Measurements from ENCODE around the gene PPP1R7. TPM values are rescaled to one million over a fixed set of nuclear protein-coding genes. Genes with fewer than 3 reads are reported as not detected.

Gene PPP1R7
- total and polyA plus RNA-seq, 4 donors, result 18.0 to 45.8 (median 29.0) TPM

DNA sequence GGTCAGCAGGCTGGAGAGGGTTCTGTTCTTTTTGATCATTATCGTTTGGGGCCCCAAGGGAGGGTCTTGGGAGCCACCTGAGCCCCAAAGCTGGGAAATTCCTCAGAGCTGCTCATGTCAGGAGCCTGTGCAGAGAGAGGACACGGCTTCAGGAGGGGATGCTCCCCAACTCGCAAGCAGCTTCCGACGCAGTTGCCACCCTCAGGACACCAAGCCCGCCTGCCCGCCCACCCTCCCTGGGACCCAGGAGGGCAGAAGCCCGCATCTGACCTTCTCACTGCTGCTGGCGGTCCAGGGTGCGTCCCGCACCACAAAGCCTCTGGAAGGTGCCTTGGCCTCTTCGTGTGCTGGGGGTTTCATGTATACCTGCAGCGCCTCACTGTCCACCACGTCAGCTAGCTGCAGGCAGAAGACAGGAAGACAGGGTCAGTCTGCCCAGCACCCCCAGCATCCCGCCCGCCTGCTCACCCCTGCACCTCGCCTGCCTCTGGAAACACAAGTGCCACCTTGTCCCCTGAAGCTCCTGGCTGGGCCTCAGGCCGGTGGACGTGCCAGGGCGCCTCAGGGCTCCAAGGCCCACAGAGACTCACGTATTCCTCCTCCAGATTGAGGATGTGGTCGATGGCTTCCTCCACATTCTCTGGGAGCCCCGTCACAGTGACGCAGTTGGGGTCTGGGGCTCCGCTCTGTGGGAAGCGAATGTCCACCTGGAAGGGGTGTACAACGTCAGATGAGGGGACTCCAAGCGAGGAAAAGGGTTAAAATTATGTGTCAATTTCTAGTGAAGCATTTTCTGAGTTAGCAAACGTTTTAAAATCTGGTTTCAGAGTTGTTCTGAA, 79.5 kb downstream of the PPP1R7 start (continued):
- TF ChIP-seq, protein P1, sequence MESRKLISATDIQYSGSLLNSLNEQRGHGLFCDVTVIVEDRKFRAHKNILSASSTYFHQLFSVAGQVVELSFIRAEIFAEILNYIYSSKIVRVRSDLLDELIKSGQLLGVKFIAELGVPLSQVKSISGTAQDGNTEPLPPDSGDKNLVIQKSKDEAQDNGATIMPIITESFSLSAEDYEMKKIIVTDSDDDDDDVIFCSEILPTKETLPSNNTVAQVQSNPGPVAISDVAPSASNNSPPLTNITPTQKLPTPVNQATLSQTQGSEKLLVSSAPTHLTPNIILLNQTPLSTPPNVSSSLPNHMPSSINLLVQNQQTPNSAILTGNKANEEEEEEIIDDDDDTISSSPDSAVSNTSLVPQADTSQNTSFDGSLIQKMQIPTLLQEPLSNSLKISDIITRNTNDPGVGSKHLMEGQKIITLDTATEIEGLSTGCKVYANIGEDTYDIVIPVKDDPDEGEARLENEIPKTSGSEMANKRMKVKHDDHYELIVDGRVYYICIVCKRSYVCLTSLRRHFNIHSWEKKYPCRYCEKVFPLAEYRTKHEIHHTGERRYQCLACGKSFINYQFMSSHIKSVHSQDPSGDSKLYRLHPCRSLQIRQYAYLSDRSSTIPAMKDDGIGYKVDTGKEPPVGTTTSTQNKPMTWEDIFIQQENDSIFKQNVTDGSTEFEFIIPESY (IDR thresholded peaks at IDR 0.05), result no peak

DNA sequence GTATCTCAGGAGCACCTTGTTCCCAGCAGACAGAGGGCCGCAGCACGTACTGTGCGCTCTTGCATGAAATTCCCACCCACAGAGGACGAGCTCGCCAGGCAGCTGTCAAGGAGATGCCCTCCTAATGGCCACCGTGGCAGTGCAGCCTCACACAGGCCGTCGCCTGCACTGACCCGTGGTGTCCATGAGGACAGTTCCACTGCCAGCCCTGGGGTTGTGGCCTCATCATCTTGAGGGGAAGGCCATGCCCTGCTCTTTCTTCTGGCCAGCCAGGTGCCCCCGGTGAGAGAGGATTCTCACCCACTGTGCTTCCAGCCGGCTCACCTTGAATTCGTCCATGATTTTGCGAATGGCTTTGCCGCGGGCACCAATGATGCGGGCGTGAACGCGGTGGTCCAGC, 80.2 kb downstream of the PPP1R7 start:
- H3K27me3 ChIP-seq (ENCODE audit: control insufficient read depth in 4 of 4, insufficient read depth in 4 of 4, low read length in 3 of 4), result no peaks in the 10 kb centered on the region
- 97% methylated on average over 19 of the region's 19 CpGs for WGBS
- no peaks in the 10 kb centered on the region for H3K9me3 ChIP-seq (ENCODE audit: control insufficient read depth in 4 of 4, low read length in 3 of 4)
- H3K27ac ChIP-seq (ENCODE audit: low read depth in 1 of 2, low read length in 2 of 2), result no peak overlapping the region
- no peaks in the 10 kb centered on the region for H3K4me1 ChIP-seq (ENCODE audit: control insufficient read depth in 4 of 4, insufficient read depth in 4 of 4, low read length in 3 of 4)
- H3K36me3 ChIP-seq (ENCODE audit: control insufficient read depth in 4 of 4, insufficient read depth in 3 of 4, low read depth in 1 of 4, low read length in 3 of 4), result peaks cover 42 to 91% (median 74%) of the 10 kb centered on the region in 4 donors
- no peak overlapping the region for H3K9ac ChIP-seq (ENCODE audit: low read depth in 1 of 2, low read length in 2 of 2)
- DNase-seq (ENCODE audit: low spot score), result no peak
- no peak for TF ChIP-seq NR2F2 (IDR thresholded peaks at IDR 0.05)
- no peak for TF ChIP-seq SP1 (IDR thresholded peaks at IDR 0.05)
- TF ChIP-seq, protein P2, sequence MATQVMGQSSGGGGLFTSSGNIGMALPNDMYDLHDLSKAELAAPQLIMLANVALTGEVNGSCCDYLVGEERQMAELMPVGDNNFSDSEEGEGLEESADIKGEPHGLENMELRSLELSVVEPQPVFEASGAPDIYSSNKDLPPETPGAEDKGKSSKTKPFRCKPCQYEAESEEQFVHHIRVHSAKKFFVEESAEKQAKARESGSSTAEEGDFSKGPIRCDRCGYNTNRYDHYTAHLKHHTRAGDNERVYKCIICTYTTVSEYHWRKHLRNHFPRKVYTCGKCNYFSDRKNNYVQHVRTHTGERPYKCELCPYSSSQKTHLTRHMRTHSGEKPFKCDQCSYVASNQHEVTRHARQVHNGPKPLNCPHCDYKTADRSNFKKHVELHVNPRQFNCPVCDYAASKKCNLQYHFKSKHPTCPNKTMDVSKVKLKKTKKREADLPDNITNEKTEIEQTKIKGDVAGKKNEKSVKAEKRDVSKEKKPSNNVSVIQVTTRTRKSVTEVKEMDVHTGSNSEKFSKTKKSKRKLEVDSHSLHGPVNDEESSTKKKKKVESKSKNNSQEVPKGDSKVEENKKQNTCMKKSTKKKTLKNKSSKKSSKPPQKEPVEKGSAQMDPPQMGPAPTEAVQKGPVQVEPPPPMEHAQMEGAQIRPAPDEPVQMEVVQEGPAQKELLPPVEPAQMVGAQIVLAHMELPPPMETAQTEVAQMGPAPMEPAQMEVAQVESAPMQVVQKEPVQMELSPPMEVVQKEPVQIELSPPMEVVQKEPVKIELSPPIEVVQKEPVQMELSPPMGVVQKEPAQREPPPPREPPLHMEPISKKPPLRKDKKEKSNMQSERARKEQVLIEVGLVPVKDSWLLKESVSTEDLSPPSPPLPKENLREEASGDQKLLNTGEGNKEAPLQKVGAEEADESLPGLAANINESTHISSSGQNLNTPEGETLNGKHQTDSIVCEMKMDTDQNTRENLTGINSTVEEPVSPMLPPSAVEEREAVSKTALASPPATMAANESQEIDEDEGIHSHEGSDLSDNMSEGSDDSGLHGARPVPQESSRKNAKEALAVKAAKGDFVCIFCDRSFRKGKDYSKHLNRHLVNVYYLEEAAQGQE (IDR thresholded peaks at IDR 0.05), result no peak
- TF ChIP-seq FOXA2 (IDR thresholded peaks at IDR 0.05), result no peak
- TF ChIP-seq TAF1 (conservative IDR thresholded peaks at IDR 0.05), result no peak
- TF ChIP-seq YY1 (IDR thresholded peaks at IDR 0.05), result no peak
- TF ChIP-seq GABPA (IDR thresholded peaks at IDR 0.05 in 1 of 2, conservative IDR thresholded peaks at IDR 0.05 in 1 of 2), result no peak
- TF ChIP-seq JUND (IDR thresholded peaks at IDR 0.05), result no peak
- no peak for TF ChIP-seq HNF4G (IDR thresholded peaks at IDR 0.05)
- TF ChIP-seq, protein P3, sequence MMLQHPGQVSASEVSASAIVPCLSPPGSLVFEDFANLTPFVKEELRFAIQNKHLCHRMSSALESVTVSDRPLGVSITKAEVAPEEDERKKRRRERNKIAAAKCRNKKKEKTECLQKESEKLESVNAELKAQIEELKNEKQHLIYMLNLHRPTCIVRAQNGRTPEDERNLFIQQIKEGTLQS (IDR thresholded peaks at IDR 0.05), result no peak
- TF ChIP-seq, protein P4, sequence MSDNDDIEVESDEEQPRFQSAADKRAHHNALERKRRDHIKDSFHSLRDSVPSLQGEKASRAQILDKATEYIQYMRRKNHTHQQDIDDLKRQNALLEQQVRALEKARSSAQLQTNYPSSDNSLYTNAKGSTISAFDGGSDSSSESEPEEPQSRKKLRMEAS (IDR thresholded peaks at IDR 0.05), result no peak
- TF ChIP-seq, protein P5, sequence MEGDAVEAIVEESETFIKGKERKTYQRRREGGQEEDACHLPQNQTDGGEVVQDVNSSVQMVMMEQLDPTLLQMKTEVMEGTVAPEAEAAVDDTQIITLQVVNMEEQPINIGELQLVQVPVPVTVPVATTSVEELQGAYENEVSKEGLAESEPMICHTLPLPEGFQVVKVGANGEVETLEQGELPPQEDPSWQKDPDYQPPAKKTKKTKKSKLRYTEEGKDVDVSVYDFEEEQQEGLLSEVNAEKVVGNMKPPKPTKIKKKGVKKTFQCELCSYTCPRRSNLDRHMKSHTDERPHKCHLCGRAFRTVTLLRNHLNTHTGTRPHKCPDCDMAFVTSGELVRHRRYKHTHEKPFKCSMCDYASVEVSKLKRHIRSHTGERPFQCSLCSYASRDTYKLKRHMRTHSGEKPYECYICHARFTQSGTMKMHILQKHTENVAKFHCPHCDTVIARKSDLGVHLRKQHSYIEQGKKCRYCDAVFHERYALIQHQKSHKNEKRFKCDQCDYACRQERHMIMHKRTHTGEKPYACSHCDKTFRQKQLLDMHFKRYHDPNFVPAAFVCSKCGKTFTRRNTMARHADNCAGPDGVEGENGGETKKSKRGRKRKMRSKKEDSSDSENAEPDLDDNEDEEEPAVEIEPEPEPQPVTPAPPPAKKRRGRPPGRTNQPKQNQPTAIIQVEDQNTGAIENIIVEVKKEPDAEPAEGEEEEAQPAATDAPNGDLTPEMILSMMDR (IDR thresholded peaks at IDR 0.05; ENCODE audit: low read depth, low read length, missing input control), result no peak
- H3K4me3 ChIP-seq (ENCODE audit: low read depth in 1 of 3, low read length in 3 of 3), result no peak overlapping the region

Measured in liver (tissue), 9 donors.